Measurements from ENCODE around the gene TBX2.
"Not testable (repeated sequence)": the region's sequence is repeated elsewhere in the genome, so short reads cannot be mapped to it uniquely, and the experiment has no call there.

DNA sequence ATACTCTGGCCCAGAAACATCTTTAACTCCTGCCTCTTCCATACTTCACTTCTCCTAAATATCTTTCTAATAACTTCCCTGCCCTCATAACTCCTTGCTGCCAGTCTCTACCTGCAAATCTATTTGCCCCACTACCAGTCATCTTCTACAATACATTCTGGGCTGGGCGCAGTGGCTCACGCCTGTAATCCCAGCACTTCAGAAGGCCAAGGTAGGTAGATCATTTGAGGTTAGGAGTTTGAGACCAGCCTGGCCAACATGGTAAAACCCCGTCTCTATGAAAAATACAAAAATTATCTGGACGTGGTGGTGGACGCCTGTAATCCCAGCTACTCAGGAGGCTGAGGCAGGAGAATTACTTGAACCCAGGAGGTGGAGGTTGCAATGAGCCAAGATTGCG is 41.9 kb downstream of the TBX2 start:
- TF ChIP-seq ZFP30 (CRISPR knock-in tag; IDR thresholded peaks at IDR 0.05); TOX (CRISPR knock-in tag; IDR thresholded peaks at IDR 0.05; ENCODE audit: borderline replicate concordance); ZNF70 (CRISPR knock-in tag; IDR thresholded peaks at IDR 0.05); ZNF565 (CRISPR knock-in tag; conservative IDR thresholded peaks at IDR 0.05; ENCODE audit: low read depth); ESRRG (CRISPR knock-in tag; IDR thresholded peaks at IDR 0.05); SNAI2 (CRISPR knock-in tag; IDR thresholded peaks at IDR 0.05); PPARA (CRISPR knock-in tag; IDR thresholded peaks at IDR 0.05; ENCODE audit: borderline replicate concordance): not testable (repeated sequence)
- TF ChIP-seq, protein P1, sequence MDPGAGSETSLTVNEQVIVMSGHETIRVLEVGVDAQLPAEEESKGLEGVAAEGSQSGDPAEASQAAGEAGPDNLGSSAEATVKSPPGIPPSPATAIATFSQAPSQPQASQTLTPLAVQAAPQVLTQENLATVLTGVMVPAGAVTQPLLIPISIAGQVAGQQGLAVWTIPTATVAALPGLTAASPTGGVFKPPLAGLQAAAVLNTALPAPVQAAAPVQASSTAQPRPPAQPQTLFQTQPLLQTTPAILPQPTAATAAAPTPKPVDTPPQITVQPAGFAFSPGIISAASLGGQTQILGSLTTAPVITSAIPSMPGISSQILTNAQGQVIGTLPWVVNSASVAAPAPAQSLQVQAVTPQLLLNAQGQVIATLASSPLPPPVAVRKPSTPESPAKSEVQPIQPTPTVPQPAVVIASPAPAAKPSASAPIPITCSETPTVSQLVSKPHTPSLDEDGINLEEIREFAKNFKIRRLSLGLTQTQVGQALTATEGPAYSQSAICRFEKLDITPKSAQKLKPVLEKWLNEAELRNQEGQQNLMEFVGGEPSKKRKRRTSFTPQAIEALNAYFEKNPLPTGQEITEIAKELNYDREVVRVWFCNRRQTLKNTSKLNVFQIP (CRISPR knock-in tag; IDR thresholded peaks at IDR 0.05; ENCODE audit: borderline replicate concordance, low read depth): not testable (repeated sequence)
